ENCODE measurements around the gene ZEB1.

The ZEB1 gene

GRCh38 chr10:31515819-31516402 lies 196.9 kb downstream of the ZEB1 start:
- peaks cover 2 to 17% of the 10 kb centered on the region in 2 experiments; a peak in 2 of 3 replicates for H3K36me3 ChIP-seq (ENCODE audit: control insufficient read depth in 2 of 2, insufficient read depth in 1 of 2, low read length in 2 of 2)
- no peak for TF ChIP-seq SP2 (tag by site-specific recombination; IDR thresholded peaks at IDR 0.05)
- TF ChIP-seq YY2 (tag by site-specific recombination; IDR thresholded peaks at IDR 0.05), result no peak
- TF ChIP-seq, protein P1, sequence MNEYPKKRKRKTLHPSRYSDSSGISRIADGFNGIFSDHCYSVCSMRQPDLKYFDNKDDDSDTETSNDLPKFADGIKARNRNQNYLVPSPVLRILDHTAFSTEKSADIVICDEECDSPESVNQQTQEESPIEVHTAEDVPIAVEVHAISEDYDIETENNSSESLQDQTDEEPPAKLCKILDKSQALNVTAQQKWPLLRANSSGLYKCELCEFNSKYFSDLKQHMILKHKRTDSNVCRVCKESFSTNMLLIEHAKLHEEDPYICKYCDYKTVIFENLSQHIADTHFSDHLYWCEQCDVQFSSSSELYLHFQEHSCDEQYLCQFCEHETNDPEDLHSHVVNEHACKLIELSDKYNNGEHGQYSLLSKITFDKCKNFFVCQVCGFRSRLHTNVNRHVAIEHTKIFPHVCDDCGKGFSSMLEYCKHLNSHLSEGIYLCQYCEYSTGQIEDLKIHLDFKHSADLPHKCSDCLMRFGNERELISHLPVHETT (tag by site-specific recombination; IDR thresholded peaks at IDR 0.05), result no peak
- TF ChIP-seq ZNF214 (tag by site-specific recombination; IDR thresholded peaks at IDR 0.05; ENCODE audit: borderline replicate concordance), result no peak
- no peak for TF ChIP-seq ZNF221 (tag by site-specific recombination; IDR thresholded peaks at IDR 0.05; ENCODE audit: borderline replicate concordance)
- TF ChIP-seq, protein P2, sequence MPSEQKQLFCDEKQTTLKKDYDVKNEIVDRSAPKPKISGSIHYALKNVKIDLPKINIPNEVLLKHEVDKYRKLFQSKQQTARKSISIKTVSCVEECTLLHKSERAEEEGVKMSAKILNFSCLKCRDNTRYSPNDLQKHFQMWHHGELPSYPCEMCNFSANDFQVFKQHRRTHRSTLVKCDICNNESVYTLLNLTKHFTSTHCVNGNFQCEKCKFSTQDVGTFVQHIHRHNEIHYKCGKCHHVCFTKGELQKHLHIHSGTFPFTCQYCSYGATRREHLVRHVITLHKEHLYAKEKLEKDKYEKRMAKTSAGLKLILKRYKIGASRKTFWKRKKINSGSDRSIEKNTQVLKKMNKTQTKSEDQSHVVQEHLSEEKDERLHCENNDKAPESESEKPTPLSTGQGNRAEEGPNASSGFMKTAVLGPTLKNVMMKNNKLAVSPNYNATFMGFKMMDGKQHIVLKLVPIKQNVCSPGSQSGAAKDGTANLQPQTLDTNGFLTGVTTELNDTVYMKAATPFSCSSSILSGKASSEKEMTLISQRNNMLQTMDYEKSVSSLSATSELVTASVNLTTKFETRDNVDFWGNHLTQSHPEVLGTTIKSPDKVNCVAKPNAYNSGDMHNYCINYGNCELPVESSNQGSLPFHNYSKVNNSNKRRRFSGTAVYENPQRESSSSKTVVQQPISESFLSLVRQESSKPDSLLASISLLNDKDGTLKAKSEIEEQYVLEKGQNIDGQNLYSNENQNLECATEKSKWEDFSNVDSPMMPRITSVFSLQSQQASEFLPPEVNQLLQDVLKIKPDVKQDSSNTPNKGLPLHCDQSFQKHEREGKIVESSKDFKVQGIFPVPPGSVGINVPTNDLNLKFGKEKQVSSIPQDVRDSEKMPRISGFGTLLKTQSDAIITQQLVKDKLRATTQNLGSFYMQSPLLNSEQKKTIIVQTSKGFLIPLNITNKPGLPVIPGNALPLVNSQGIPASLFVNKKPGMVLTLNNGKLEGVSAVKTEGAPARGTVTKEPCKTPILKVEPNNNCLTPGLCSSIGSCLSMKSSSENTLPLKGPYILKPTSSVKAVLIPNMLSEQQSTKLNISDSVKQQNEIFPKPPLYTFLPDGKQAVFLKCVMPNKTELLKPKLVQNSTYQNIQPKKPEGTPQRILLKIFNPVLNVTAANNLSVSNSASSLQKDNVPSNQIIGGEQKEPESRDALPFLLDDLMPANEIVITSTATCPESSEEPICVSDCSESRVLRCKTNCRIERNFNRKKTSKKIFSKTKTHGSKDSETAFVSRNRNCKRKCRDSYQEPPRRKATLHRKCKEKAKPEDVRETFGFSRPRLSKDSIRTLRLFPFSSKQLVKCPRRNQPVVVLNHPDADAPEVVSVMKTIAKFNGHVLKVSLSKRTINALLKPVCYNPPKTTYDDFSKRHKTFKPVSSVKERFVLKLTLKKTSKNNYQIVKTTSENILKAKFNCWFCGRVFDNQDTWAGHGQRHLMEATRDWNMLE (tag by site-specific recombination; conservative IDR thresholded peaks at IDR 0.05; ENCODE audit: low read depth), result no peak
- TF ChIP-seq ZNF211 (tag by site-specific recombination; IDR thresholded peaks at IDR 0.05; ENCODE audit: low read depth), result no peak
- TF ChIP-seq SP7 (tag by site-specific recombination; IDR thresholded peaks at IDR 0.05), result no peak
- no peak for TF ChIP-seq HOXA7 (CRISPR knock-in tag; IDR thresholded peaks at IDR 0.05; ENCODE audit: borderline replicate concordance)
- no peak for TF ChIP-seq ZNF660 (tag by site-specific recombination; IDR thresholded peaks at IDR 0.05)
- TF ChIP-seq, protein P3, sequence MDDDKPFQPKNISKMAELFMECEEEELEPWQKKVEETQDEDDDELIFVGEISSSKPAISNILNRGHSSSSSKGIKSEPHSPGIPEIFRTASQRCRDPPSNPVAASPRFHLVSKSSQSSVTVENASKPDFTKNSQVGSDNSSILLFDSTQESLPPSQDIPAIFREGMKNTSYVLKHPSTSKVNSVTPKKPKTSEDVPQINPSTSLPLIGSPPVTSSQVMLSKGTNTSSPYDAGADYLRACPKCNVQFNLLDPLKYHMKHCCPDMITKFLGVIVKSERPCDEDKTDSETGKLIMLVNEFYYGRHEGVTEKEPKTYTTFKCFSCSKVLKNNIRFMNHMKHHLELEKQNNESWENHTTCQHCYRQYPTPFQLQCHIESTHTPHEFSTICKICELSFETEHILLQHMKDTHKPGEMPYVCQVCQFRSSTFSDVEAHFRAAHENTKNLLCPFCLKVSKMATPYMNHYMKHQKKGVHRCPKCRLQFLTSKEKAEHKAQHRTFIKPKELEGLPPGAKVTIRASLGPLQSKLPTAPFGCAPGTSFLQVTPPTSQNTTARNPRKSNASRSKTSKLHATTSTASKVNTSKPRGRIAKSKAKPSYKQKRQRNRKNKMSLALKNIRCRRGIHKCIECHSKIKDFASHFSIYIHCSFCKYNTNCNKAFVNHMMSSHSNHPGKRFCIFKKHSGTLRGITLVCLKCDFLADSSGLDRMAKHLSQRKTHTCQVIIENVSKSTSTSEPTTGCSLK (tag by site-specific recombination; IDR thresholded peaks at IDR 0.05), result no peak
- TF ChIP-seq GLI4 (tag by site-specific recombination; IDR thresholded peaks at IDR 0.05), result no peak
- no peak for TF ChIP-seq ZNF776 (tag by site-specific recombination; IDR thresholded peaks at IDR 0.05; ENCODE audit: borderline replicate concordance)
- TF ChIP-seq IKZF3 (tag by site-specific recombination; IDR thresholded peaks at IDR 0.05), result no peak
- ChIA-PET CTCF (interaction anchor here (0.6 to 1.1 kb wide), 2 partner anchors 9 to 1619 kb away, joined by 3 read pairs; no protein-coding TSS in a partner anchor), POLR2A (no interaction called here)
- H3K4me3 ChIP-seq (ENCODE audit: low read depth, low read length), result no peak overlapping the region
- no peaks in the 10 kb centered on the region for H3K9me3 ChIP-seq (ENCODE audit: control insufficient read depth, insufficient read depth, low read depth, low read length)
- H3K4me1 ChIP-seq (ENCODE audit: control insufficient read depth, insufficient read depth, low read length), result no peaks in the 10 kb centered on the region
- H3K27ac ChIP-seq (ENCODE audit: extremely low read depth, low read depth, low read length), result no peak overlapping the region

DNA sequence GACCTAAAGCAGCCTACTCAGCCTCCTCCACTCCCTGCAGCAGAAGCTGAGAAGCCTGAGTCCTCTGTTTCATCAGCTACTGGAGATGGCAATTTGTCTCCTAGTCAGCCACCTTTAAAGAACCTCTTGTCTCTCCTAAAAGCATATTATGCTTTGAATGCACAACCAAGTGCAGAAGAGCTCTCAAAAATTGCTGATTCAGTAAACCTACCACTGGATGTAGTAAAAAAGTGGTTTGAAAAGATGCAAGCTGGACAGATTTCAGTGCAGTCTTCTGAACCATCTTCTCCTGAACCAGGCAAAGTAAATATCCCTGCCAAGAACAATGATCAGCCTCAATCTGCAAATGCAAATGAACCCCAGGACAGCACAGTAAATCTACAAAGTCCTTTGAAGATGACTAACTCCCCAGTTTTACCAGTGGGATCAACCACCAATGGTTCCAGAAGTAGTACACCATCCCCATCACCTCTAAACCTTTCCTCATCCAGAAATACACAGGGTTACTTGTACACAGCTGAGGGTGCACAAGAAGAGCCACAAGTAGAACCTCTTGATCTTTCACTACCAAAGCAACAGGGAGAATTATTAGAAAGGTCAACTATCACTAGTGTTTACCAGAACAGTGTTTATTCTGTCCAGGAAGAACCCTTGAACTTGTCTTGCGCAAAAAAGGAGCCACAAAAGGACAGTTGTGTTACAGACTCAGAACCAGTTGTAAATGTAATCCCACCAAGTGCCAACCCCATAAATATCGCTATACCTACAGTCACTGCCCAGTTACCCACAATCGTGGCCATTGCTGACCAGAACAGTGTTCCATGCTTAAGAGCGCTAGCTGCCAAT lies 202.2 kb downstream of the ZEB1 start:
- Histone ChIP-seq H3K27ac (ENCODE audit: extremely low read depth, low read depth, low read length) (no peak overlapping the region), H3K9me3 (ENCODE audit: control insufficient read depth, insufficient read depth, low read depth, low read length) (no peaks in the 10 kb centered on the region), H3K36me3 (ENCODE audit: control insufficient read depth in 2 of 2, insufficient read depth in 1 of 2, low read length in 2 of 2) (peaks cover 5 to 34% of the 10 kb centered on the region in 2 experiments; a peak in 2 of 3 replicates), H3K4me3 (ENCODE audit: low read depth, low read length) (no peak overlapping the region), H3K4me1 (ENCODE audit: control insufficient read depth, insufficient read depth, low read length) (no peaks in the 10 kb centered on the region)
- POLR2A ChIA-PET, result no interaction called here
- TF ChIP-seq TCF7L2 (IDR thresholded peaks at IDR 0.05; ENCODE audit: borderline replicate concordance, low read depth, low read length) (no peak), ZNF404 (tag by site-specific recombination; IDR thresholded peaks at IDR 0.05) (no peak), ZNF157 (tag by site-specific recombination; IDR thresholded peaks at IDR 0.05) (no peak)
- CTCF ChIA-PET, result no interaction called here

Data from HEK293 (cell line).